ENCODE results near the gene MECP2.
"Not testable (repeated sequence)": the region's sequence is repeated elsewhere in the genome, so short reads cannot be mapped to it uniquely, and the experiment has no call there.

Gene MECP2

DNA sequence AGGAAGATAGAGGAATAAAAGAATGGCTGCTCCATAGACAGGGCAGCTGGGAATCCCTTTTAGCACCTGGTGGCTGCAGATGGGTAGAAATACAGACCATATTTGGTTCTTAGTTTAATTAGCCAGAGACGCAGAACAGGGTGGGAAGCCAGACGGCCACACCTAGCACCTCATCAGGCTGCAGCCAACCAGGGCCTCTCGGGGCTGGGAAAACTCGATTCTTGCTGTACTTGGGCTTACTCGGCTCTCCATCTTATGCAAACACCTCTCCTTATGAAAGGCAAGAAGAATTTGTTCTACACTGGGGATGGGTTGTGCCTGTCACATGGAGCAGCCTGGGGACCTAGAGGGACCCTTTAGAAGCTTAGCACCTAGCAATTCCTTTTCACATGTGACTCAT, 97.5 kb downstream of the MECP2 start:
- H3K4me3 ChIP-seq (ENCODE audit: low read depth, low read length) = no peak overlapping the region

DNA sequence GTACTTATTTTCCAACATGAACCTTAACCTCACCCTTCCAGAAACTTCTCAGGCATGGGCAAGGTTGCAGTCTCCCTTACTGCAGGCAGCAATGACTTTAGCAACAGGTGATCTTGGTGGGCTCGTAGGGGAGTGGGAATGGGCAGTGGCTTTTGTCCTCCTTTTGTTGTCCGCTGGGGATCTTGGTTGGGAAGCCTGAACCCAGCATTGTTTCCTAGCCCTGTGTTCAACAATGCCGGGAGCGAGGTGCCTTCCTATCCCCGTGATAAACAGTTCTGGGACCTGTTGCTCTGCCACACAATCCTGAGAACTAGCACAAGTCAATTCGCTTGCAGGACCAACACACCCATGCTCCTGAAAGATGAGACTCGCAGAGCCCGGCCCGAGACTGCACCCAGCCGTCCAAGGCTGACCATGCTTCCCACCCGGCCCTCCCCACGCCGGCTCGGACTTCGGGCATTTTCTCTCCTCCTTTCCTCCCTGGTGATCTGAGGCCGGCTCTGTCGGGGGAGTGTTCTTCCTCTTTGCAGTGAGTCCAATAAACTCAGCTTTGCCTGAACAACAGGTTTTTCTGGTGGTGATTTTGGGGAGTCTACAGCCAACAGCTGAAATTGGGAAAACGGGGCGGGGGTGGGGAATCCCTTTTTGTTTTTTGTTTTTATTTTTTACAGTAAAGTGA, 98.0 kb downstream of the MECP2 start:
- H3K4me3 ChIP-seq (ENCODE audit: low read depth, low read length) = no peak overlapping the region

DNA sequence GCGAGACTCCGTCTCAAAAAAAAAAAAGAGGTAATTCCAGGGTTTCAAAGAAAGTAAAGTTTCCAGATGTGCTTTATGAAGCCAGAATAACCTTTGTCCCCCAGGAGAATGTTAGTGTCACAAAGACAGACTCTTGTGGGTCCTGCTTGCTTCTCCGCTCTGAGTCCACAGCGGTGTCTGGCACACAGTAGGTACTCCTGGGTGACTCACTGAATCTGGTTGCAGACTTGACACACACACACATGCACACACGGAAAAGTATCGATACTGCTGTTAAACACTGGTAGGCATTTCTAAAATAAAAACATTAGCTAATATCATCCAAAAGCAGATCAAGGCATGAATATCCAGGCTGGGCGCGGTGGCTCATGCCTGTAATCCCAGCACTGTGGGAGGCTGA, 102.0 kb downstream of the MECP2 start:
- H3K4me3 ChIP-seq (ENCODE audit: low read depth, low read length) = no peak overlapping the region

DNA sequence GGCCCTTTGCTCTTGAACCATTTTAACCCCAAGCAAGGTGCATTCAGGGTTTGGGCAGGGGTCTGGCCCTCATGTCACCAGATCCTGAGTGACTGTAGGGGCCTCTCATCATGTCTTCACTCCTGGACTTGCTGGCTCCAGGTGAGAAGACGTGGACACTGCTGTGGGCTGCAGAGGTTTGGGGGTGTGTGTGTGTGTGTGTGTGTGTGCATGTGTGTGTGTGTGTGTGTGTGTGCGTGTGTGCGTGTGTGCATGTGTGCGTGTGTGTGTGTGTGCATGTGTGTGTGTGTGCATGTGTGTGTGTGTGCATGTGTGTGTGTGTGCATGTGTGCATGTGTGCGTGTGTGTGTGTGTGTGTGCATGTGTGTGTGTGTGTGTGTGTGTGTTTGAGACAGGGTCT, 103.1 kb downstream of the MECP2 start:
- not testable (repeated sequence) for H3K4me3 ChIP-seq (ENCODE audit: low read depth, low read length)

DNA sequence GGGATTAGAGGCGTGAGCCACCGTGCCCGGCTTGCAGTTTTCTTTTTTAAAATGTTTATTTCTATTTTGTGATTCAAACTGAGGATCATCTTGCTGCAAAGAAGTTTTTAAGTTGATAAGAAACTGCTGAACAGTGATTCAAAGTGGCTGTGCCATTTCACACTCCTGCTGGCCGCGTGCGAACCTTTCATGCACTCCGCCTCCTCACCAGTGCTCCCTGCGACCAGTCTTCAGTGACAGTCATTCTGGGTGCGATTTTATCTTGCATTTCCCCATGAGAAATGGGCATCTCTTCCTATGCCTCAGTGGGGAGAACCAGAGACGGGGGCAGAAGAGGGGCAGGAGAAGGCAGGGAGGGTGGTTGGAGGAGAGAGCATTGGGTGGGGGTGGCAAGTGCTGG, 103.5 kb downstream of the MECP2 start:
- no peak overlapping the region for H3K4me3 ChIP-seq (ENCODE audit: low read depth, low read length)

- no peak overlapping the region for H3K4me3 ChIP-seq (ENCODE audit: low read depth, low read length)
Measured at GRCh38 chrX:153993079-153993478, 104.4 kb downstream of the MECP2 start.

DNA sequence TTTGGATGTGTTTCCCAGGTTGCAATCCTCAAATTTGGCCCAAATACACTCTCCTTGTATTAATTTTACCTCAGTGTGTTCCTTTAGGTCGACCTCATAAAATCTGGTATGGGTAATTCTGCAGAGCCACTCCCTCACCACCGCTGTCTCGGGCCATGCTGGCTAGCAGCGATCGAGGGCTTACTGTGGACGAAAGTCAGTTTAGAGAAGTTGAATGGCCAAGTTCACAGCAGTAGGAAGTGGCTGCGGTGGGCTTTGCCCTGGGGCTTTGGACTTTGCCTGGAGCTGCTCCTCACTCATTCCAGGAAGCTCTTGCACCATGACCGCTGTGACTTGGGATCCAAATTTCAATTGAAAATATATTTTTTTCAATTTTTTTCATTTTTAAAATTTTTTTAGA, 105.3 kb downstream of the MECP2 start:
- H3K4me3 ChIP-seq (ENCODE audit: low read depth, low read length) = no peak overlapping the region

DNA sequence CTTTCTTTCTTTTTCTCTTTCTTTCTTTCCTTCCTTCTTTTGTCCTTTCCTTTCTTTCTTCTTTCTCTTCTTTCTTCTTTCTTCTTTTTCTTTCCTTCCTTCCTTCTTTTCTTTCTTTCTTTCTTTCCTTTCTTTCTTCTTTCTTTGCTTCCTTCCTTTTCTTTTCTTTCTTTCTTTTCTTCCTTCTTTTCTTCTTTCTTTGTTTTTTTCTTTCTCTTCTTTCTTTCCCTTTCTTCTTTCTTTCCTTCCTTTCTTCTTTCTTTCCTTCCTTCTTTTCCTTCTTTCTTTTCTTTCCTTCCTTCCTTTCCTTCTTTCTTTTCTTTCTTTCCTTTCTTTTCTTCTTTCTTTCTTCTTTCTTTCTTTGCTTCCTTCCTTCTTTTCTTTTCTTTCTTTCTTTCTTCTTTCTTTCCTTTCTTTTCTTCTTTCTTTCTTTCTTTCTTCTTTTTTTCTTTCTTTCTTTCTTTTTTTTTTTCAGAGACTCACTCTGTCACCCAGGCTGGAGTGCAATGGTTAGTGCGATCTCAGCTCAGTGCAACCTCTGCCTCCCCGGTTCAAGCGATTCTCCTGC, 106.4 kb downstream of the MECP2 start:
- no peak overlapping the region for H3K4me3 ChIP-seq (ENCODE audit: low read depth, low read length)

- H3K4me3 ChIP-seq (ENCODE audit: low read depth, low read length) = no peak overlapping the region
Measured at GRCh38 chrX:153989973-153990655, 107.4 kb downstream of the MECP2 start.

DNA sequence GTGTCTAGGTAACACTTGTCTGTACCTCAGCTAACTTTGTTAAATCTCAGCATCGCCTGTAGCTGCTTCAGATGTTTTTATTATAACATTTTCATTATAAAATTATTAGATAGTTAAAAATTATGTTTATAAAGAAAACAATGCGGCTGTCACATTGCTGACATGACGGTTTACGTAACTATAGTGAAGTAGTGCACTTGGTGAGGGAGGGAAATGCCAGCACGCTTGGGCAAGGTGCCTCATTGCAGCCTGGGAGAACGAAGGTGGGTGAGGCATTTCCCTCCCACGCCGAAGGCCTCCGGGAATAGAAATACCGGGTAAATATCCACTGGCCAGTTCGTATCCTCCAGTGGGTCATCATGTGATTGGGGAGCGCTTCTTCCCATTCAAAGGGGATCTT, 109.0 kb downstream of the MECP2 start:
- no peak overlapping the region for H3K4me3 ChIP-seq (ENCODE audit: low read depth, low read length)

DNA sequence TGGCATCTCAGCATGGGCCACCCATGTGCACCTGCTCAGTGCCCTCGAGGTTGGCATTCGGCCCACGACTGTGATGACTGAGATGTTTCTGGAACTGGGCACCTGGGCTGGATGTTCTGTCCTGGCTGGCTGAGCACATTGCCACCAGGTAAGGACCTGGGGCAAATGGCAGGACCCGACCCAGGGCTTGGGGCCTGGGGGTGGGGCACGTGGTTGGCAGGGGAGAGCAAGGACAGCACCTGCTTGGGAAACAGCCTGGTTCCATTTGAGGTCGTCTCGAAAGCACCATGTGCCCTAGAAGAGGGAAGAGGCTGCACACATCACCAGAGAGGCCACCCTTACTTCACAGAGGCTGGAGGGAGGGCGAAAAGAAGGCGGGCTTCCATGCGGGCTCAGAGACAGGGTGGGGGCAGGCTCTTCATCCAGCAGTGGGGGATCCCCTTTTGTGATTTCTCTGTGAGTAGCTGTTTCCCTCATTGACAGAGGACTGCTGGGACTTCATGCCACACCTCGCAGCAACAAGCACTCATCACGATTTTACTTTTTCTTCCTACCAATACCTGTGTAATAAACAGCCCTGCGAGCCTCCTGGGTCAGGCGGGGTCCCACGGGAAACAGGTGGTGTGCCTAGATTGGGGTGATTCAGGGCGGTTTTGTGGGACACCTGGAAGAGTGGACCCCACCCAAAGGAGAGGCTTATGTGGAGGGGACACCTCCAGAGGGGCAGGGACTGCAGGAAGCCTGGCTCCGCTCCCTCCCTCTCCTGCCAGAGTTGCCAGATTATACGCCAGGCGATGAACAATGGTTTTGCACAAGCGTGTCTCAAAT, 113.0 kb downstream of the MECP2 start:
- no peak overlapping the region for H3K4me3 ChIP-seq (ENCODE audit: low read depth, low read length)

DNA sequence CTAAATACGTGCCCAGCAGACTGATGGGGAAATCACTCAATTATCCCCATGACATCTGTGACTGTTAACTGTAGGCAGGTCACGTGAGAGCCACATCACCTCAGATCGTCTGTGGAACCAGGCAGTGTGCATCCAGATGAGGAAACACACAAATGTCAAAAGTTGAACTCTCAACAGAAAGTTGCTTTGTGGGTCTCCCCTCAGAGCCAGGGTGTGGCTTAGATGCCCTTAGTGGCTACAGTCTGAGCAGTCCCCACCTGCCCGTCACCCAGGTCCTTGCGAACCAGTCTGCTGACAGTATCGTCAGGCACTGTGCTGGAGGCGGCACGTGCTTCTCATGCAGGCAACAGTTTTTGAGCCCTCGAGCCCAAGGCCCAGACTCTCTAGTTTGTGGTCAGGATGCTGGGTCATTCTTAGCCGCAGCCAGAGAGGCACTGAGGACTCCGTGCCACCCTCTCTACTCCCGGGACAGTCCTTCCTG, 114.2 kb downstream of the MECP2 start:
- H3K4me3 ChIP-seq (ENCODE audit: low read depth, low read length) = no peak overlapping the region

- no peak overlapping the region for H3K4me3 ChIP-seq (ENCODE audit: low read depth, low read length)
Measured at GRCh38 chrX:153981771-153982533, 115.6 kb downstream of the MECP2 start.

DNA sequence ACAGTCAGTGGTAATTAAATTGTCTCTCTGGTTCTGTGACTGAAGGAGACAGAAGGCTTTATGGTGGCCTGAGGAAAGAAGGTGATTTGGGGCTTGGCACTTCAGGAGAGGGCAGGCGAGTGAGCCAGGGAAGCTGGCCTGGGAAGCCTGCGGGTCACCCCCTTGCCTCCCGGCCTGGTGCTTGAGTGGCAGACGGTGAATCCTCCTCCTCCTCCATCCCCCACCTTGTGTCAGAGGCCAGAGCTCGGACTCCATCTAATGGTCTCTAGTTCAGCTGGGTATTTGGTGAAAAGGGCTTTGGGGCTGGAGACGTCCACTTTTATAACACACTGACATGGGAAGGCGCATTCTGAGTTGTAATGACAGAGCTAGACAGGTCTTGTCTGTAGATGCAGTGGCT, 116.3 kb downstream of the MECP2 start:
- H3K4me3 ChIP-seq (ENCODE audit: low read depth, low read length) = no peak overlapping the region

- H3K4me3 ChIP-seq (ENCODE audit: low read depth, low read length) = not testable (repeated sequence)
Measured at GRCh38 chrX:153980394-153980793, 117.1 kb downstream of the MECP2 start.

GRCh38 chrX:153974726-153975286, 122.7 kb downstream of the MECP2 start:
- H3K4me3 ChIP-seq (ENCODE audit: low read depth, low read length) = no peak overlapping the region

DNA sequence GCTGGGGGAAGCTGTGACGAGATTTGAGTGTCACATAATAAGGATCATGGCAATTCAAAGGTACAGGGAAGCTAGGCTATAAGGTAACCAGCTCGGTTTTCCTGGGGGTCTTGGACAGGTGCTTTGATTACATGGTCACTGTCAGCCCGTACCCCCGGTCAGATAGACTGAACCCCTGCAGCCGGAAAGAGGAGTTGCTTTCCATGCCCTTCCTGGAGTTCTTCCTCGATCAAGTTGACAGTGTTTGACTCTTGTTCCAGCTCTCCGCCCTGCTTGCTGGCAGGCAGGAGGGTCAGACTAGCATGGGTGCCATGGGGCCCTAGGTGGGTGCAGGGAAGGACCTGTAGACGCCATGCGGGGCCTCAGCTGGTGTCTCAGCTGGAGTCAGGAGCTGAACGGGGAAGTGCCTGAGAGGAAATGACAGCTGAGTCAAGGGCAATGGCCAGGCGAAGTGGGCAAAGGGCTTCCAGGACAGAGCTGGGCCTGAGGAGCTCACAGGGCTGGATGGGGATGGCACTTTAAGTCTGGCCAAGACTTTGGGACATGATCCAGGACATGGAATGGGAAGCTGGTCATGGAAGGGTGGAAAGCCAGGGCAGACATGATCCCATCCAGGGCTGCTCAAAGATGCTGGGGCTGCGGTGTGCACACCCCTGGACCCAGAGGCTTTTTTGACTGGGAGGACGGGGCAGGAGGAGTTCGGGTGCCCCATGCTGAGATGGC, 123.4 kb downstream of the MECP2 start:
- no peak overlapping the region for H3K4me3 ChIP-seq (ENCODE audit: low read depth, low read length)

DNA sequence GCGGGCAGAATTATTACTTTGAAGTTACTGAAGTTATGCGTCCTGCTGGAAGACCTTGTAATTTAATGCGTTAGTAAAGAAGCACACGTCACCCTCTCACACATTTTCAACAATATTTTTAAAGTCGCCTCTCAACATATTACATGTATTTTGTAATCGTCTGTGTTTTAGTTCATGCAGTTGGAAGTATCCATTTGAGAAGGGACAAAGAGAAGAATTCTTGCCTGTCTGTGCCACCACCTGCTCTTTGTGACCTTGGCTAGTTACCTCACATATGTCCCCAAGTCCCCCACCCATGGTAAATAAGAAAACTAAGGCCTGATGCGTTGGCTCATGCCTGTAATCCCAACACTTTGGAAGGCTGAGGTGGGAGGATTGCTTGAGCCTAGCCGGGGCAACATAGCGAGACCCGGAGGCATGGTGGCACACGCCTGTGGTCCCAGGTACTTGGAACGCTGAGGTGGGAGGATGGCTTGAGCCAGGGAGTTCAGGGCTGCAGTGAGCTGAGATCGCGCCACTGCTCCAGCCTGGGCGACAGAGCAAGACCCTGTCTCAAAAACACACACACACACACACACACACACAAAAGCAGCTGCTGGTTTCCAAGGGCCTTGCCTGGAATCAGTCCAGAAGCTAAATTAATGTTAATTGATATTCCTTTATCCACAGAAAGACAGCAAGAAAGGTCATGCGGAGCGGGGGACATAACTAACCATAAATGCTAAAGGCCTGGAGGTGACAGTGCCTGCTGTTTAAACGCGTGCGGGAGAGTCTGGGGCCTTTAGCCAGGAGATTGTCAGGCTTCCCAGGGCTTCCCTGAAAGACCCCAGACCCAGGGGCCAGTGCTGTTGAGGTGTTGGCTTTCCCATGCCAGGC, 124.2 kb downstream of the MECP2 start:
- H3K4me3 ChIP-seq (ENCODE audit: low read depth, low read length) = peak overlapping the region; percentile 54

Data from iPS-11a (cell line).